Brain microvascular endothelial cell (primary cell): ENCODE measurements around the gene EBNA1BP2.

ENCODE experiments used
- DNase-seq: peaks from one replicate; pipeline ENCODE4 v3.0.0-alpha.2; 2020
- H3K27ac ChIP-seq: fragments of 250-450 bp; sonication (Bioruptor Pico); 2 replicates; pipeline ENCODE4 v1.5.1; 2020; ENCODE audit warnings: mild to moderate bottlenecking, moderate library complexity
- H3K27me3 ChIP-seq: fragments of 250-450 bp; sonication (Bioruptor Pico); replicated peaks from 2 replicates; pipeline ENCODE4 v1.5.1; 2020; ENCODE audit warnings: mild to moderate bottlenecking
- H3K36me3 ChIP-seq: fragments of 250-450 bp; sonication (Bioruptor Pico); replicated peaks from 2 replicates; pipeline ENCODE4 v1.5.1; 2020; ENCODE audit warnings: mild to moderate bottlenecking
- H3K4me3 ChIP-seq: 2 replicates; pipeline ENCODE4 v1.5.1; 2011; ENCODE audit warnings: low read depth, mild to moderate bottlenecking, control low read depth, low read length, moderate library complexity
- in situ Hi-C: cut with HindIII; loops from 2 replicates; pipeline ENCODE4 v1.10.0; 2017; ENCODE audit warnings: low sequenced_read_pairs, low pct_ligation_motif_present
- TF ChIP-seq, protein P1 (sequence below): IDR thresholded peaks from 2 replicates; pipeline ENCODE4 v1.5.1; 2011; ENCODE audit warnings: low read depth, mild to moderate bottlenecking, moderate library complexity, low read length, control low read depth, inconsistent platforms; ENCODE audit errors: missing control alignments

The EBNA1BP2 gene

DNA sequence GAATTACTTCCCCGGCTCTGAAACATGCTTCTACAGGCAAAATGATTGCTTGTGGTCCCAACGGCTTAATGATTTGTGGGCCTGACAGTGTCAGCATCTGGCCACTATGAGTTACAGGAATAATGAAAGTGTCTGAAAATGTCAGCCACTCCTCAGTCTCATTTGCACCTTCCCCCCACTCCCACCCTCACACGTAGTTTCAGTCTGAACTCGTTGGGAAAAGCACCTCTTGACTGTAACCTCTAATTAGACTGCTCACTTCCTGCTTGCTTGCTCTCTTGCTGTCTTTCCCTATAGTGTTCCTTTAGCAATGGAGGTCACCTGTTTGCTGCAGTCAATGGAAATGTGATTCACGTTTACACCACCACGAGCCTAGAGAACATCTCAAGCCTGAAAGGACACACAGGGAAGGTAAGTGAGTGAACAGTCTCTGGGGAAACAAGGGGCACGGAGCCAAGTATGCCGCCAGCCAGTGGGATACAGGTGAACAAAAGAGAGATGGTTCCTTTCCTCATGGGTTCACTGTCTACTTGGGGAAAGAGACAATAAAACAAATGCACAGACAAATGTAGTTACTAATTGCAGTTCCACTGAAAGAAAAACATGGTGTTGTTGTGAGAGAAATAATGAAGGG is 27.1 kb upstream of the EBNA1BP2 start:
- TF ChIP-seq, protein P1, sequence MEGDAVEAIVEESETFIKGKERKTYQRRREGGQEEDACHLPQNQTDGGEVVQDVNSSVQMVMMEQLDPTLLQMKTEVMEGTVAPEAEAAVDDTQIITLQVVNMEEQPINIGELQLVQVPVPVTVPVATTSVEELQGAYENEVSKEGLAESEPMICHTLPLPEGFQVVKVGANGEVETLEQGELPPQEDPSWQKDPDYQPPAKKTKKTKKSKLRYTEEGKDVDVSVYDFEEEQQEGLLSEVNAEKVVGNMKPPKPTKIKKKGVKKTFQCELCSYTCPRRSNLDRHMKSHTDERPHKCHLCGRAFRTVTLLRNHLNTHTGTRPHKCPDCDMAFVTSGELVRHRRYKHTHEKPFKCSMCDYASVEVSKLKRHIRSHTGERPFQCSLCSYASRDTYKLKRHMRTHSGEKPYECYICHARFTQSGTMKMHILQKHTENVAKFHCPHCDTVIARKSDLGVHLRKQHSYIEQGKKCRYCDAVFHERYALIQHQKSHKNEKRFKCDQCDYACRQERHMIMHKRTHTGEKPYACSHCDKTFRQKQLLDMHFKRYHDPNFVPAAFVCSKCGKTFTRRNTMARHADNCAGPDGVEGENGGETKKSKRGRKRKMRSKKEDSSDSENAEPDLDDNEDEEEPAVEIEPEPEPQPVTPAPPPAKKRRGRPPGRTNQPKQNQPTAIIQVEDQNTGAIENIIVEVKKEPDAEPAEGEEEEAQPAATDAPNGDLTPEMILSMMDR: no peak
- H3K27me3 ChIP-seq: no peaks in the 10 kb centered on the region
- no peak overlapping the region for H3K27ac ChIP-seq
- H3K4me3 ChIP-seq: no peak overlapping the region
- in situ Hi-C loops: no loop called here
- DNase-seq: no peak
- H3K36me3 ChIP-seq: no peaks in the 10 kb centered on the region

DNA sequence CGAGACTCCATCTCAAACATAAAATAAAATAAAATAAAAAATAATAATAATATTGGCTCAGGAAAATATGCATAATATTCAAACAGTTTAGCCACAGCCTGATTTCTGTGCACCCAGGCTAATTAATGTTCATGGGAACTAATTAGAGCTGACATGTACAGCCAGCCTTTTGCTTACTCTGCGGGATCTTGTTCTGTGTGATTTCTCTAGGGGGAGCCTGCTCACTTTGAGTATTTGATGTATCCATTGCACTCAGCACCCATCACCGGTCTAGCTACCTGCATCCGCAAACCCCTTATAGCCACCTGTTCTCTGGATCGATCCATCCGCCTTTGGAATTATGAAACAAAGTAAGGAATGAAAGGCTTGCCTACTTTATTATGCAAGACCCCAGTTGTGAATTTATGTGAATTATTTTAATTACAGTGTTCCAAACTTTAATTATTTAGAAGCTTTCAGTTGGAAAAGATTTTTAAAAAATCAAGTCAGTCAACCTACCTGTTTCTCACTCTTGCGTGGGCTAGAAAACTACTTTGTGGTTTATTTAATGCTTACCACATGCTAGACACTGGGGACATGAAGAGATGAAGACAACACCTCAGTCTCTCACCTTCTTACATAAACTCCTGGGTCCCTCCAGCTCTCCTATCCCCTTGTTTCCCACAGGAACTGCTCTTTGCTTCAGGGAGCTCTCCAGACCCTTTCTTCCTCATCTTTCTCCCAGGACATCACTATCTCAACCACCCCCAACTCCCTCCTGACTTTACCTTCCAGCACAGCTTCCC is 25.4 kb upstream of the EBNA1BP2 start:
- DNase-seq: no peak
- TF ChIP-seq, protein P1: no peak
- in situ Hi-C loops: no loop called here
- no peaks in the 10 kb centered on the region for H3K36me3 ChIP-seq
- no peak overlapping the region for H3K27ac ChIP-seq
- no peaks in the 10 kb centered on the region for H3K27me3 ChIP-seq
- H3K4me3 ChIP-seq: no peak overlapping the region

DNA sequence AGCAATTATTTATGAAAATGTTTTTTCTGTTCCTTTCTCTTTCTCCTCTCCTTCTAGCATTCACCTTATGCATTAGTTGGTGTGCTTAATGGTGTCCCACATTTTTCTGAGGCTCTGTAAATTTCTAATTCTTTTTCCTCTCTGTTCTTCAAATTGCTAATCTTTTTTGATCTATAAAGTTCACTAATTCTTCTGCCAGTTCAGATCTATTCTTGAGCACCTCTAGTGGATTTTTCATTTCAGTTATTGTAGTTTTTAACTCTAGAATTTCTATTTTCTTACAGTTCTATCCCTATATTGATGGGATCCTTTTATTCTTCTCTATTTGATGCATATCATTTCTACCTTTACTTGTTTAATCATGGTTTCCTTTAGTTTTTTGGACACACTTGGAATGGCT is 22.4 kb upstream of the EBNA1BP2 start:
- Histone ChIP-seq H3K4me3 (no peak overlapping the region), H3K27ac (no peak overlapping the region), H3K36me3 (no peaks in the 10 kb centered on the region), H3K27me3 (no peaks in the 10 kb centered on the region)
- in situ Hi-C loops: no loop called here
- DNase-seq: no peak
- TF ChIP-seq, protein P1: no peak

DNA sequence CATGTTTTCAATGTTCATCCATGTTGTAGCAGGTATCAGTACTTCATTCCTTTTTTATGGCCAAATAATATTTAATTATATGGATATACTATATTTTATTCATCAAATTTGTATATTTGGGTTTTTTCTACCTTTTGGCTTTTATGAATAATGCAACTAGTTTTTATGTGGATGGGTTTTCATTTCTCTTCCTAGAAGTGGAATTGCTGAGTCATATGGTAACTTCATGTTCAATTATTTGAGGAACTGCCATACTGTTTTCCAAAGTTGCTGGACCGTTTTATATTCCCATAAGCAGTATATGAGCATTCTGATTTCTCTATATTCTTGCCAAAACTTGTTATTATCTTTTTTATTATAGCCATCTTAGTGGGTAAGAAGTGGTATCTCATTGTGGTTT is 16.0 kb upstream of the EBNA1BP2 start:
- DNase-seq: no peak
- Histone ChIP-seq H3K27ac (no peak overlapping the region), H3K36me3 (no peaks in the 10 kb centered on the region), H3K27me3 (no peaks in the 10 kb centered on the region), H3K4me3 (no peak overlapping the region)
- TF ChIP-seq, protein P1: no peak
- in situ Hi-C loops: no loop called here

DNA sequence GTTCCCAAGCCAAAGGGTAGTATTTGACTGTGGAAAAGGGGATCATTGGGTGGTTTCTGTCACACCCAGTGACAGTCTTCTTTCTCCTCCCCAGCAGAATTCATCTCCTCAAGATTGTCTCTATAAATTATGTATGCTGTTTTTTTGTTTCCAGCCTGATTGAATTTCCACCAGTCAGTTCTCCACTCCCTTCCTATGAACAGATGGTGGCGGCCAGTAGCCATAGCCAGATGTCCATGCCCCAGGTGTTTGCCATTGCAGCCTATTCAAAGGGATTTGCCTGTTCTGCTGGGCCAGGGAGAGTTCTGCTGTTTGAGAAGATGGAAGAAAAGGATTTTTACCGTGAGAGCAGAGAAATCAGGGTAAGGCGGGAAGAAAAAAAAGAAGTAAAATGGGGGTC is 12.9 kb upstream of the EBNA1BP2 start:
- H3K36me3 ChIP-seq: no peaks in the 10 kb centered on the region
- H3K4me3 ChIP-seq: no peak overlapping the region
- TF ChIP-seq, protein P1: no peak
- DNase-seq: no peak
- in situ Hi-C loops: no loop called here
- no peaks in the 10 kb centered on the region for H3K27me3 ChIP-seq
- no peak overlapping the region for H3K27ac ChIP-seq

DNA sequence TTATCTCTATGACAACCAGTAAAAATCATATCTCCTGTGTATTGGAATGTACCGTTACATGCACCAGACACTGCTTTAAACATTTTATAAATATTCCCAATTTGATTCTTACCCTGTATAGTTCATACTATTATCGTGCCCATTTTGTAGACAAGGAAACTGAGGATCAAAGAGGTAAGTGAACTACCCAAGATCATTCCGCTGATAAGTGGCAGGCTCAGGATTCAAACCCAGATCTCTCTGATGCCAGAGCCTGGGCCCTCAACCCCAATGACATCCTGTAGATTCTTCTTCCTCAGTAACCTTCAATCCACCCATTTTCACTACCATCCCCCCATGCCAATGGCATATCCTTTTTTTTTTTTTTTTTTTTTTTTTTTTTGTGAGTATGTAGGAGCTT is 12.3 kb upstream of the EBNA1BP2 start:
- Histone ChIP-seq H3K36me3 (no peaks in the 10 kb centered on the region), H3K27ac (no peak overlapping the region), H3K27me3 (no peaks in the 10 kb centered on the region), H3K4me3 (no peak overlapping the region)
- in situ Hi-C loops: no loop called here
- TF ChIP-seq, protein P1: no peak
- DNase-seq: no peak
